Measurements from ENCODE around the gene CLOCK. TPM values are rescaled to one million over a fixed set of nuclear protein-coding genes. Genes with fewer than 3 reads are reported as not detected.

CLOCK gene
- total and polyA plus RNA-seq, 10 of the 15 experiments (the other 5 are each of a cell fraction or from before 2014, with no cell fraction given), result 2.8 to 11.7 (median 10.4) TPM

- no peak overlapping the region for H3K9ac ChIP-seq (ENCODE audit: control insufficient read depth, insufficient read depth, low read length)
- no peak overlapping the region for H3K4me3 ChIP-seq
- H3K27ac ChIP-seq (ENCODE audit: control insufficient read depth, insufficient read depth), result no peak overlapping the region
- intact Hi-C loops (cut with micrococcal nuclease; ENCODE audit: unreplicated experiment), result no loop called here
- FAIRE-seq, result no peak
- H3K4me2 ChIP-seq (ENCODE audit: control insufficient read depth, insufficient read depth), result no peak overlapping the region
- CTCF ChIA-PET, result interaction anchor here (2.3 to 8.4 kb wide), 2 partner anchors 16 to 48 kb away, joined by 9 to 75 read pairs; partner anchors contain the start of gene SRD5A3
- H4K20me1 ChIP-seq (ENCODE audit: control insufficient read depth, insufficient read depth), result no peaks in the 10 kb centered on the region
- H3K79me2 ChIP-seq (ENCODE audit: control insufficient read depth, insufficient read depth, low read length), result peaks cover 33% of the 10 kb centered on the region
- no peaks in the 10 kb centered on the region for H3K9me3 ChIP-seq (replicated peaks; ENCODE audit: control insufficient read depth, insufficient read depth, low read length)
- SMC1A ChIA-PET (ENCODE audit: uncharacterized antibody, unreplicated experiment), result interaction anchor here (0.8 to 3.3 kb wide), 4 partner anchors 15 to 50 kb away, joined by 3 to 12 read pairs (median 4); partner anchors contain the start of gene SRD5A3
- BruUV-seq (replicated peaks), result no TSS peak
- no peaks in the 10 kb centered on the region; a peak in 1 of 4 replicates for H3K36me3 ChIP-seq (ENCODE audit: control insufficient read depth in 2 of 2, insufficient read depth in 2 of 2, low read length in 1 of 2)
- peaks cover 3% of the 10 kb centered on the region; the same call in 1 of the 2 replicates for H3K4me1 ChIP-seq (ENCODE audit: control insufficient read depth, insufficient read depth, low read length)
- no peak overlapping the region; the same call in 1 of the 2 replicates for H2AFZ ChIP-seq (ENCODE audit: control insufficient read depth, low read depth, low read length)
- RAD21 ChIA-PET (ENCODE audit: unreplicated experiment), result interaction anchor here (1.0 to 6.1 kb wide), 3 partner anchors 16 to 48 kb away, joined by 3 to 41 read pairs (median 5); partner anchors contain the start of gene SRD5A3
- 90% methylated on average over 4 of the region's 4 CpGs for WGBS (ENCODE audit: insufficient coverage, insufficient replicate concordance, low lambda C conversion rate, missing lambda C conversion rate)
- no peak for DNase-seq (ENCODE audit: low read depth, low spot score)
- ATAC-seq, result no peak
- POLR2A ChIA-PET, result interaction anchor here (0.5 to 0.6 kb wide), 2 partner anchors 363 to 1484 kb away, joined by 3 to 6 read pairs; no protein-coding TSS in a partner anchor
- in situ Hi-C loops (cut with MboI), result no loop called here
- TF ChIP-seq PAX8 (IDR thresholded peaks at IDR 0.05) (no peak), IKZF2 (IDR thresholded peaks at IDR 0.05) (no peak), TCF12 (IDR thresholded peaks at IDR 0.05; ENCODE audit: low read depth, low read length) (no peak), NFYB (IDR thresholded peaks at IDR 0.05; ENCODE audit: insufficient read depth, low read depth, low read length) (peak; percentile 49; the same call in 1 of the 2 replicates), DPF2 (IDR thresholded peaks at IDR 0.05) (no peak)
- H3K27me3 ChIP-seq (replicated peaks in 1 of 2; ENCODE audit: control insufficient read depth in 2 of 2, insufficient read depth in 2 of 2, low read length in 1 of 2), result no peaks in the 10 kb centered on the region
Observed at GRCh38 chr4:55393461-55394320, 153.0 kb downstream of the CLOCK start.

GRCh38 chr4:55386840-55387239, 159.9 kb downstream of the CLOCK start:
- intact Hi-C loops (cut with micrococcal nuclease; ENCODE audit: unreplicated experiment), result no loop called here
- ChIA-PET SMC1A (ENCODE audit: uncharacterized antibody, unreplicated experiment) (interaction anchor here (0.6 to 1.7 kb wide), 2 partner anchors 8 to 14 kb away, joined by 3 to 7 read pairs; partner anchors contain the start of gene TMEM165), CTCF (interaction anchor here (1.3 kb wide), 1 partner anchor 8 kb away, joined by 3 read pairs; the partner anchor contains the start of gene TMEM165), RAD21 (ENCODE audit: unreplicated experiment) (no interaction called here), POLR2A (interaction anchor here (1.7 kb wide), 1 partner anchor 9 kb away, joined by 7 read pairs; the partner anchor contains the start of gene TMEM165)
- Histone ChIP-seq H2AFZ (ENCODE audit: control insufficient read depth, low read depth, low read length) (no peak overlapping the region), H3K79me2 (ENCODE audit: control insufficient read depth, insufficient read depth, low read length) (no peaks in the 10 kb centered on the region), H3K9ac (ENCODE audit: control insufficient read depth, insufficient read depth, low read length) (no peak overlapping the region), H3K4me2 (ENCODE audit: control insufficient read depth, insufficient read depth) (no peak overlapping the region), H3K27ac (ENCODE audit: control insufficient read depth, insufficient read depth) (no peak overlapping the region), H4K20me1 (ENCODE audit: control insufficient read depth, insufficient read depth) (no peaks in the 10 kb centered on the region), H3K4me3 (no peak overlapping the region), H3K4me1 (ENCODE audit: control insufficient read depth, insufficient read depth, low read length) (no peaks in the 10 kb centered on the region), H3K36me3 (ENCODE audit: control insufficient read depth in 2 of 2, insufficient read depth in 2 of 2, low read length in 1 of 2) (no peaks in the 10 kb centered on the region), H3K27me3 (replicated peaks in 1 of 2; ENCODE audit: control insufficient read depth in 2 of 2, insufficient read depth in 2 of 2, low read length in 1 of 2) (no peaks in the 10 kb centered on the region), H3K9me3 (replicated peaks; ENCODE audit: control insufficient read depth, insufficient read depth, low read length) (no peaks in the 10 kb centered on the region)
- in situ Hi-C loops (cut with MboI), result no loop called here
- DNase-seq (ENCODE audit: low read depth, low spot score) (no peak), FAIRE-seq (no peak), ATAC-seq (no peak)
- TF ChIP-seq JUNB (IDR thresholded peaks at IDR 0.05) (no peak), SUZ12 (IDR thresholded peaks at IDR 0.05; ENCODE audit: unreplicated experiment) (no peak), IRF4 (IDR thresholded peaks at IDR 0.05; ENCODE audit: low read depth, low read length) (no peak), RFX5 (IDR thresholded peaks at IDR 0.05; ENCODE audit: low read depth, low read length) (no peak), RUNX3 (IDR thresholded peaks at IDR 0.05; ENCODE audit: low read length) (no peak)
- TF ChIP-seq, protein P1, sequence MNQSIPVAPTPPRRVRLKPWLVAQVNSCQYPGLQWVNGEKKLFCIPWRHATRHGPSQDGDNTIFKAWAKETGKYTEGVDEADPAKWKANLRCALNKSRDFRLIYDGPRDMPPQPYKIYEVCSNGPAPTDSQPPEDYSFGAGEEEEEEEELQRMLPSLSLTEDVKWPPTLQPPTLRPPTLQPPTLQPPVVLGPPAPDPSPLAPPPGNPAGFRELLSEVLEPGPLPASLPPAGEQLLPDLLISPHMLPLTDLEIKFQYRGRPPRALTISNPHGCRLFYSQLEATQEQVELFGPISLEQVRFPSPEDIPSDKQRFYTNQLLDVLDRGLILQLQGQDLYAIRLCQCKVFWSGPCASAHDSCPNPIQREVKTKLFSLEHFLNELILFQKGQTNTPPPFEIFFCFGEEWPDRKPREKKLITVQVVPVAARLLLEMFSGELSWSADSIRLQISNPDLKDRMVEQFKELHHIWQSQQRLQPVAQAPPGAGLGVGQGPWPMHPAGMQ (IDR thresholded peaks at IDR 0.05; ENCODE audit: borderline replicate concordance), result no peak
- TF ChIP-seq, protein P2, sequence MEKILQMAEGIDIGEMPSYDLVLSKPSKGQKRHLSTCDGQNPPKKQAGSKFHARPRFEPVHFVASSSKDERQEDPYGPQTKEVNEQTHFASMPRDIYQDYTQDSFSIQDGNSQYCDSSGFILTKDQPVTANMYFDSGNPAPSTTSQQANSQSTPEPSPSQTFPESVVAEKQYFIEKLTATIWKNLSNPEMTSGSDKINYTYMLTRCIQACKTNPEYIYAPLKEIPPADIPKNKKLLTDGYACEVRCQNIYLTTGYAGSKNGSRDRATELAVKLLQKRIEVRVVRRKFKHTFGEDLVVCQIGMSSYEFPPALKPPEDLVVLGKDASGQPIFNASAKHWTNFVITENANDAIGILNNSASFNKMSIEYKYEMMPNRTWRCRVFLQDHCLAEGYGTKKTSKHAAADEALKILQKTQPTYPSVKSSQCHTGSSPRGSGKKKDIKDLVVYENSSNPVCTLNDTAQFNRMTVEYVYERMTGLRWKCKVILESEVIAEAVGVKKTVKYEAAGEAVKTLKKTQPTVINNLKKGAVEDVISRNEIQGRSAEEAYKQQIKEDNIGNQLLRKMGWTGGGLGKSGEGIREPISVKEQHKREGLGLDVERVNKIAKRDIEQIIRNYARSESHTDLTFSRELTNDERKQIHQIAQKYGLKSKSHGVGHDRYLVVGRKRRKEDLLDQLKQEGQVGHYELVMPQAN (conservative IDR thresholded peaks at IDR 0.05), result no peak
- no TSS peak for BruUV-seq (replicated peaks)
- 50% methylated on average over 2 of the region's 2 CpGs for WGBS (ENCODE audit: insufficient coverage, insufficient replicate concordance, low lambda C conversion rate, missing lambda C conversion rate)
